ENCODE data around the gene OR56B4. TPM values are rescaled to one million over a fixed set of nuclear protein-coding genes. Genes with fewer than 3 reads are reported as not detected.

OR56B4 gene
- total and polyA plus RNA-seq, 2 of the 13 experiments (the other 11 are each of a cell fraction or from before 2014, with no cell fraction given), result not detected

DNA sequence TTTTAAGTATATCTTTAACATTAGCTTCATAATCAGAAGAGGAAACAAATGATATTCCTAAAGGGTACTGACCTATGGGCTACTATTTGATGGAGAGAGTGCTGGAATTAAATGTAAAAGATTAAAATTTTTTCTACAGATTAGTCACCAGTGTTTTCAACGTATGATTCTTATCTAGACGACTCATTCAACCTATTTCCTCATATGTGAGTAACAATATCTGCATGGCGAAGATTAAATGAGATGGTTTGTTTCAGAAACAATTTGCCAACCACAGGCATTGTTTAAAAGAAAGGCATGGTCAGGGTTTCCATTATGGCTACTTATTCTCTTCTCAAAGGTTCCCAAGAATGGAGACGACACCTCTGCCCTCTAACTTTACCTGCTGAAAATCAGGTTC is 20.4 kb downstream of the OR56B4 start:
- ChIA-PET CTCF (ENCODE audit: low intra/inter-chr PET ratio, low total read pairs) (no interaction called here), POLR2A (no interaction called here)
- BruUV-seq (replicated peaks), result no TSS peak
- DNase-seq (ENCODE audit: low spot score) (no peak), FAIRE-seq (no peak), ATAC-seq (no peak)
- TF ChIP-seq TEF (CRISPR knock-in tag; IDR thresholded peaks at IDR 0.05) (no peak), ZNF432 (CRISPR knock-in tag; IDR thresholded peaks at IDR 0.05; ENCODE audit: borderline replicate concordance) (no peak), ZFP62 (CRISPR knock-in tag; IDR thresholded peaks at IDR 0.05) (no peak), CHCHD3 (CRISPR knock-in tag; IDR thresholded peaks at IDR 0.05) (no peak), MTA1 (CRISPR knock-in tag; IDR thresholded peaks at IDR 0.05; ENCODE audit: borderline replicate concordance) (no peak), MYNN (CRISPR knock-in tag; IDR thresholded peaks at IDR 0.05; ENCODE audit: low read depth) (no peak), NCOR1 (IDR thresholded peaks at IDR 0.05; ENCODE audit: borderline replicate concordance, low read length) (no peak), HIVEP1 (CRISPR knock-in tag; IDR thresholded peaks at IDR 0.05) (no peak), ATF7 (IDR thresholded peaks at IDR 0.05) (no peak), ATF7 (CRISPR knock-in tag; IDR thresholded peaks at IDR 0.05) (no peak), ZNF496 (CRISPR knock-in tag; IDR thresholded peaks at IDR 0.05; ENCODE audit: insufficient replicate concordance) (no peak)
- Histone ChIP-seq H2AFZ (ENCODE audit: low read length) (no peak overlapping the region), H3K9me3 (ENCODE audit: low read length) (no peaks in the 10 kb centered on the region), H3K36me3 (replicated peaks in 1 of 2; ENCODE audit: control insufficient read depth in 1 of 2, insufficient read depth in 2 of 2, low read length in 2 of 2) (no peaks in the 10 kb centered on the region), H3K4me1 (ENCODE audit: insufficient read depth, low read length) (no peaks in the 10 kb centered on the region), H3K4me3 (replicated peaks in 1 of 3; ENCODE audit: insufficient read depth in 1 of 3, low read depth in 2 of 3, low read length in 3 of 3) (no peak overlapping the region), H3K4me2 (ENCODE audit: low read depth, low read length) (no peak overlapping the region), H3K27ac (ENCODE audit: extremely low read length, insufficient read depth, low read length) (no peak overlapping the region), H4K20me1 (ENCODE audit: insufficient read depth, low read length) (no peaks in the 10 kb centered on the region), H3K27me3 (ENCODE audit: control insufficient read depth in 1 of 2, insufficient read depth in 2 of 2, low read length in 2 of 2) (no peaks in the 10 kb centered on the region; a peak in 1 of 5 replicates), H3K9ac (ENCODE audit: insufficient read depth, low read depth, low read length) (no peak overlapping the region), H3K79me2 (ENCODE audit: insufficient read depth, low read length) (no peaks in the 10 kb centered on the region)
- in situ Hi-C loops (cut with HindIII; ENCODE audit: extremely low pct_ligation_motif_present, low pct_unique_long_range_greater_than_20kb), result no loop called here
- intact Hi-C loops (cut with micrococcal nuclease; ENCODE audit: unreplicated experiment), result no loop called here
- 17% methylated on average over 4 of the region's 4 CpGs for WGBS (ENCODE audit: low lambda C conversion rate)
